ENCODE data around the gene HSD17B12.

- TF ChIP-seq CTCF (IDR thresholded peaks at IDR 0.05; ENCODE audit: poor library complexity), result no peak
- no peak for TF ChIP-seq EZH2phosphoT487 (IDR thresholded peaks at IDR 0.05; ENCODE audit: low read depth, severe bottlenecking, unreplicated experiment)
Measured at GRCh38 chr11:43732225-43732624, 51.7 kb downstream of the HSD17B12 start.
